ENCODE measurements around the gene PCNX2.
"Not testable (repeated sequence)": the region's sequence is repeated elsewhere in the genome, so short reads cannot be mapped to it uniquely, and the experiment has no call there.

Gene PCNX2

GRCh38 chr1:233082778-233083550 lies 212.6 kb downstream of the PCNX2 start:
- Histone ChIP-seq H3K4me2 (ENCODE audit: low read depth, low read length, poor library complexity, severe bottlenecking) (no peak overlapping the region), H3K36me3 (ENCODE audit: insufficient read depth, low read length) (no peaks in the 10 kb centered on the region), H3K27me3 (ENCODE audit: insufficient read depth, low read length, poor library complexity, severe bottlenecking) (no peaks in the 10 kb centered on the region), H3K9ac (ENCODE audit: low read depth, low read length, poor library complexity, severe bottlenecking) (no peak overlapping the region), H3K79me2 (ENCODE audit: insufficient read depth, low read length) (no peaks in the 10 kb centered on the region), H3K9me2 (replicated peaks; ENCODE audit: low read depth, low read length) (no peaks in the 10 kb centered on the region), H3F3A (ENCODE audit: low read depth) (no peaks in the 10 kb centered on the region), H3K4me3 (ENCODE audit: low read length, poor library complexity, severe bottlenecking) (no peak overlapping the region), H3K9me3 (ENCODE audit: insufficient read depth, low read depth, low read length) (no peaks in the 10 kb centered on the region), H4K20me1 (ENCODE audit: insufficient read depth, low read length, poor library complexity, severe bottlenecking) (no peaks in the 10 kb centered on the region), H2AFZ (ENCODE audit: low read length) (no peak overlapping the region), H3K4me1 (ENCODE audit: insufficient read depth, low read length, poor library complexity, severe bottlenecking) (peaks cover 7% of the 10 kb centered on the region)
- no peak for TF ChIP-seq EZH2phosphoT487 (IDR thresholded peaks at IDR 0.05; ENCODE audit: borderline replicate concordance)
- TF ChIP-seq, protein P1, sequence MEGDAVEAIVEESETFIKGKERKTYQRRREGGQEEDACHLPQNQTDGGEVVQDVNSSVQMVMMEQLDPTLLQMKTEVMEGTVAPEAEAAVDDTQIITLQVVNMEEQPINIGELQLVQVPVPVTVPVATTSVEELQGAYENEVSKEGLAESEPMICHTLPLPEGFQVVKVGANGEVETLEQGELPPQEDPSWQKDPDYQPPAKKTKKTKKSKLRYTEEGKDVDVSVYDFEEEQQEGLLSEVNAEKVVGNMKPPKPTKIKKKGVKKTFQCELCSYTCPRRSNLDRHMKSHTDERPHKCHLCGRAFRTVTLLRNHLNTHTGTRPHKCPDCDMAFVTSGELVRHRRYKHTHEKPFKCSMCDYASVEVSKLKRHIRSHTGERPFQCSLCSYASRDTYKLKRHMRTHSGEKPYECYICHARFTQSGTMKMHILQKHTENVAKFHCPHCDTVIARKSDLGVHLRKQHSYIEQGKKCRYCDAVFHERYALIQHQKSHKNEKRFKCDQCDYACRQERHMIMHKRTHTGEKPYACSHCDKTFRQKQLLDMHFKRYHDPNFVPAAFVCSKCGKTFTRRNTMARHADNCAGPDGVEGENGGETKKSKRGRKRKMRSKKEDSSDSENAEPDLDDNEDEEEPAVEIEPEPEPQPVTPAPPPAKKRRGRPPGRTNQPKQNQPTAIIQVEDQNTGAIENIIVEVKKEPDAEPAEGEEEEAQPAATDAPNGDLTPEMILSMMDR (conservative IDR thresholded peaks at IDR 0.05; ENCODE audit: low read length): no peak

- Histone ChIP-seq H3K9ac (ENCODE audit: low read depth, low read length, poor library complexity, severe bottlenecking) (no peak overlapping the region), H3K36me3 (ENCODE audit: insufficient read depth, low read length) (no peaks in the 10 kb centered on the region), H3K9me2 (replicated peaks; ENCODE audit: low read depth, low read length) (no peaks in the 10 kb centered on the region), H2AFZ (ENCODE audit: low read length) (no peak overlapping the region), H3K9me3 (ENCODE audit: insufficient read depth, low read depth, low read length) (no peaks in the 10 kb centered on the region), H3K4me3 (ENCODE audit: low read length, poor library complexity, severe bottlenecking) (no peak overlapping the region), H3K4me1 (ENCODE audit: insufficient read depth, low read length, poor library complexity, severe bottlenecking) (peaks cover 7% of the 10 kb centered on the region), H3F3A (ENCODE audit: low read depth) (no peaks in the 10 kb centered on the region), H3K79me2 (ENCODE audit: insufficient read depth, low read length) (no peaks in the 10 kb centered on the region), H4K20me1 (ENCODE audit: insufficient read depth, low read length, poor library complexity, severe bottlenecking) (no peaks in the 10 kb centered on the region), H3K27me3 (ENCODE audit: insufficient read depth, low read length, poor library complexity, severe bottlenecking) (no peaks in the 10 kb centered on the region), H3K4me2 (ENCODE audit: low read depth, low read length, poor library complexity, severe bottlenecking) (no peak overlapping the region)
- no peak for TF ChIP-seq EZH2phosphoT487 (IDR thresholded peaks at IDR 0.05; ENCODE audit: borderline replicate concordance)
- TF ChIP-seq, protein P1 (conservative IDR thresholded peaks at IDR 0.05; ENCODE audit: low read length): no peak
Measured at GRCh38 chr1:233081735-233082134, 213.8 kb downstream of the PCNX2 start.

DNA sequence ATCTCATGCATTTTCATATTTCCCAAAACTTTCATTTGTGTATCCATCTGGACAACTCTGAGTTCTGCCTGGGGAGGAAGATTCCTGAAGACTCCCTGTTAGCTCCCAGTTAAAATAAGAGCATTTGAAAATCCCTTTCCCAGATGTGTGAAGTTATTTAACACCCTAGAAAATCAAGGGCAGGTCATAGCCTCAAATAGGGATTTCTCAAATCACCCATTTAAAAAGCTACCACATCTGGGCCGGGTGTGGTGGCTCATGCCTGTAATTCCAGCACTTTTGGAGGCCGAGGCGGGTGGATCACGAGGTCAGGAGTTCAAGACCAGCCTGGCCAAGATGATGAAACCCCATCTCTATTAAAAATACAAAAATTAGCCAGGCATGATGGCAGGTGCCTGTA lies 214.7 kb downstream of the PCNX2 start:
- not testable (repeated sequence) for H3K9me2 ChIP-seq (replicated peaks; ENCODE audit: low read depth, low read length); H3K27me3 ChIP-seq (ENCODE audit: insufficient read depth, low read length, poor library complexity, severe bottlenecking); H3K4me3 ChIP-seq (ENCODE audit: low read length, poor library complexity, severe bottlenecking); H3K79me2 ChIP-seq (ENCODE audit: insufficient read depth, low read length); H3K9ac ChIP-seq (ENCODE audit: low read depth, low read length, poor library complexity, severe bottlenecking); H4K20me1 ChIP-seq (ENCODE audit: insufficient read depth, low read length, poor library complexity, severe bottlenecking); H3K36me3 ChIP-seq (ENCODE audit: insufficient read depth, low read length); H3K4me1 ChIP-seq (ENCODE audit: insufficient read depth, low read length, poor library complexity, severe bottlenecking); H3F3A ChIP-seq (ENCODE audit: low read depth); H3K9me3 ChIP-seq (ENCODE audit: insufficient read depth, low read depth, low read length); H3K4me2 ChIP-seq (ENCODE audit: low read depth, low read length, poor library complexity, severe bottlenecking); H2AFZ ChIP-seq (ENCODE audit: low read length)

DNA sequence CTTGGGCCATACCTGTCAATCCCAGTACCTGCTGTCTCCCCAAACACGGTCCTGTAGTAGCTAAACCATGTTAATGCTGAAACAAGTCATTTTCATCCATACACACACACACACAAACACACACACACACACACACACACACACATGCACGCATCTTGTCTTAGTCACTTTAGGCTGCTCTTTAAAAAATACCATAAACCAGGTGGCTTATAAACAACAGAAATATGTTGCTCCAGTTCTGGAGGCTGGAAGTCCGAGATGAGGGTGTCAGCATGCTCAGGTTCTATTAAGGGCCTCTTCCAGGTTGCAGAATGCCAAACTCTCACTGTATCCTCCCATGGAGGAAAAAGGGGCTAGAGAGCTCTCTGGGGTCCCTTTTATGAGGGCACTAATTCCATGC lies 215.2 kb downstream of the PCNX2 start:
- H3K4me2 ChIP-seq (ENCODE audit: low read depth, low read length, poor library complexity, severe bottlenecking): no peak overlapping the region
- no peaks in the 10 kb centered on the region for H3K9me2 ChIP-seq (replicated peaks; ENCODE audit: low read depth, low read length)
- H3K4me1 ChIP-seq (ENCODE audit: insufficient read depth, low read length, poor library complexity, severe bottlenecking): peaks cover 10% of the 10 kb centered on the region
- H3K36me3 ChIP-seq (ENCODE audit: insufficient read depth, low read length): no peaks in the 10 kb centered on the region
- H2AFZ ChIP-seq (ENCODE audit: low read length): no peak overlapping the region
- no peak overlapping the region for H3K4me3 ChIP-seq (ENCODE audit: low read length, poor library complexity, severe bottlenecking)
- H3K9me3 ChIP-seq (ENCODE audit: insufficient read depth, low read depth, low read length): no peaks in the 10 kb centered on the region
- no peak for TF ChIP-seq EZH2phosphoT487 (IDR thresholded peaks at IDR 0.05; ENCODE audit: borderline replicate concordance)
- TF ChIP-seq, protein P1 (conservative IDR thresholded peaks at IDR 0.05; ENCODE audit: low read length): no peak
- H4K20me1 ChIP-seq (ENCODE audit: insufficient read depth, low read length, poor library complexity, severe bottlenecking): no peaks in the 10 kb centered on the region
- H3K27me3 ChIP-seq (ENCODE audit: insufficient read depth, low read length, poor library complexity, severe bottlenecking): no peaks in the 10 kb centered on the region
- H3F3A ChIP-seq (ENCODE audit: low read depth): no peaks in the 10 kb centered on the region
- H3K9ac ChIP-seq (ENCODE audit: low read depth, low read length, poor library complexity, severe bottlenecking): no peak overlapping the region
- no peaks in the 10 kb centered on the region for H3K79me2 ChIP-seq (ENCODE audit: insufficient read depth, low read length)

Data from Loucy (cell line).